Panc1 (cell line): ENCODE data around the gene OSBPL9. TPM values are rescaled to one million over a fixed set of nuclear protein-coding genes. Genes with fewer than 3 reads are reported as not detected.

Experiments used
- ATAC-seq: fragments of 200-7000 bp; cut with Tn5 transposase; 2 replicates; pipeline ENCODE4 v1.9.1; 2020; ENCODE audit warnings: mild to moderate bottlenecking, moderate library complexity
- BruUV-seq: library from RNA; stranded (reverse); fragments of 400-500 nt; replicated peaks from 2 replicates; lab custom pipeline; 2021; lab: Mats Ljungman, UMichigan
- CTCF ChIA-PET: fragments of 300-600 bp; sonication (Branson Sonifier 250); formaldehyde crosslinking; loops from one replicate; lab custom pipeline; 2022; ENCODE audit warnings: antibody characterized with exemption; lab: Charles Lee
- POLR2A ChIA-PET: fragments of 300-600 bp; sonication (Branson Sonifier 250); formaldehyde crosslinking; loops from one replicate; lab custom pipeline; 2022; ENCODE audit warnings: antibody characterized with exemption; lab: Charles Lee
- DNase-seq: peaks from one replicate; pipeline ENCODE4 v3.0.0-alpha.2; 2010; ENCODE audit warnings: low read depth, low spot score
- H3K27ac ChIP-seq: 2 replicates; pipeline ENCODE4 v1.5.1; 2011; ENCODE audit warnings: mild to moderate bottlenecking, low read length, inconsistent platforms
- H3K27me3 ChIP-seq: fragments of 200-500 bp; sonication (Bioruptor generic); 2 replicates; pipeline ENCODE4 v1.6.0; 2014; ENCODE audit warnings: low read length, inconsistent platforms; ENCODE audit not compliant: control insufficient read depth, insufficient read depth
- H3K36me3 ChIP-seq: fragments of 200-500 bp; sonication (Bioruptor generic); 2 replicates; pipeline ENCODE4 v1.5.1; 2014; ENCODE audit warnings: inconsistent platforms, mild to moderate bottlenecking, low read length, moderate library complexity; ENCODE audit not compliant: control insufficient read depth, insufficient read depth
- H3K4me1 ChIP-seq: 2 replicates; pipeline ENCODE4 v1.5.1; 2011; ENCODE audit warnings: inconsistent platforms, mild to moderate bottlenecking, low read length, moderate library complexity; ENCODE audit not compliant: control insufficient read depth, insufficient read depth
- H3K4me3 ChIP-seq, 2 experiments: 2 replicates each; pipeline ENCODE4 v1.5.1; 2011 to 2012; ENCODE audit warnings: low read depth in 2 of 2, low read length in 2 of 2, mild to moderate bottlenecking in 2 of 2, inconsistent platforms in 1 of 2, moderate library complexity in 1 of 2
- H3K9me3 ChIP-seq: fragments of 200-500 bp; sonication (Bioruptor generic); 2 replicates; pipeline ENCODE4 v1.5.1; 2014; ENCODE audit warnings: low read depth, mild to moderate bottlenecking, inconsistent platforms, low read length, moderate library complexity; ENCODE audit not compliant: control insufficient read depth, insufficient read depth
- CTCF ChIP-seq: fragments of 450-650 bp; IDR thresholded peaks from 2 replicates; pipeline ENCODE4 v1.5.1; 2017; ENCODE audit warnings: mild to moderate bottlenecking
- POLR2AphosphoS5 ChIP-seq: IDR thresholded peaks from 2 replicates; pipeline ENCODE4 v1.6.1; 2012; ENCODE audit warnings: mild to moderate bottlenecking, low read depth, low read length, moderate library complexity
- REST ChIP-seq, 2 experiments: IDR thresholded peaks; 2 replicates each; pipeline ENCODE4 v1.6.1; 2011 to 2012; ENCODE audit warnings: low read depth in 2 of 2, control low read depth in 1 of 2, low read length in 1 of 2, mild to moderate bottlenecking in 1 of 2, moderate library complexity in 1 of 2; ENCODE audit not compliant: insufficient read depth in 1 of 2
- SIN3A ChIP-seq: IDR thresholded peaks from 2 replicates; pipeline ENCODE4 v1.6.1; 2012; ENCODE audit warnings: low read depth, mild to moderate bottlenecking, low read length, moderate library complexity, borderline replicate concordance; ENCODE audit not compliant: insufficient read depth
- TCF7L2 ChIP-seq: IDR thresholded peaks from 2 replicates; pipeline ENCODE4 v1.6.1; 2011; ENCODE audit warnings: mild to moderate bottlenecking, low read depth, low read length, inconsistent platforms
- in situ Hi-C: cut with HindIII; loops from 2 replicates; pipeline ENCODE4 v1.10.0; 2016; ENCODE audit warnings: low sequenced_read_pairs, low pct_unique_long_range_greater_than_20kb
- intact Hi-C: fragments of 100-400 bp; cut with micrococcal nuclease; formaldehyde crosslinking; loops from one replicate; pipeline ENCODE4 v1.10.0; 2022; ENCODE audit not compliant: unreplicated experiment
- total RNA-seq: library from RNA; stranded (reverse); gene quantifications from one replicate; pipeline ENCODE4 v1.2.1, GENCODE V29; 2021; ENCODE audit not compliant: unreplicated experiment

Gene OSBPL9
- total RNA-seq, 1 experiment from 2014 or later = 85.5 TPM

- CTCF ChIA-PET = interaction anchor here (0.7 kb wide), 1 partner anchor 11 kb away, joined by 3 read pairs; no protein-coding TSS in a partner anchor
Observed at GRCh38 chr1:51630922-51631321, 14.0 kb downstream of the OSBPL9 start.

GRCh38 chr1:51631747-51632146, 14.9 kb downstream of the OSBPL9 start:
- no TSS peak for BruUV-seq
- in situ Hi-C loops = no loop called here
- no peak overlapping the region for H3K4me3 ChIP-seq
- TF ChIP-seq REST (IDR thresholded peaks at IDR 0.05; ENCODE audit: insufficient read depth in 1 of 2, low read depth in 2 of 2, low read length in 1 of 2) (no peak), POLR2AphosphoS5 (no peak), TCF7L2 (no peak), SIN3A (no peak), CTCF (no peak)
- intact Hi-C loops = no loop called here
- ChIA-PET CTCF (no interaction called here), POLR2A (no interaction called here)
- no peak overlapping the region for H3K27ac ChIP-seq
- no peak for DNase-seq
- H3K36me3 ChIP-seq = no peaks in the 10 kb centered on the region
- ATAC-seq = no peak
- no peaks in the 10 kb centered on the region for H3K9me3 ChIP-seq
- H3K27me3 ChIP-seq = no peaks in the 10 kb centered on the region
- peaks cover 7% of the 10 kb centered on the region for H3K4me1 ChIP-seq

More at GRCh38 chr1:51630922-51631321, 14.0 kb downstream of the OSBPL9 start:
- ATAC-seq = no peak
- in situ Hi-C loops (no loop called here), intact Hi-C loops (no loop called here)
- TF ChIP-seq SIN3A (no peak), POLR2AphosphoS5 (no peak), REST (IDR thresholded peaks at IDR 0.05; ENCODE audit: insufficient read depth in 1 of 2, low read depth in 2 of 2, low read length in 1 of 2) (no peak), CTCF (no peak)
- Histone ChIP-seq H3K4me1 (peaks cover 7% of the 10 kb centered on the region), H3K27me3 (no peaks in the 10 kb centered on the region), H3K4me3 (no peak overlapping the region), H3K9me3 (no peaks in the 10 kb centered on the region), H3K27ac (no peak overlapping the region), H3K36me3 (no peaks in the 10 kb centered on the region)
- POLR2A ChIA-PET = interaction anchor here (0.6 kb wide), 2 partner anchors 35 to 245 kb away, joined by 3 read pairs; no protein-coding TSS in a partner anchor
- no peak for DNase-seq
- no TSS peak for BruUV-seq
